ENCODE results near the gene AGXT. TPM values are rescaled to one million over a fixed set of nuclear protein-coding genes. Genes with fewer than 3 reads are reported as not detected.

Gene AGXT
- total RNA-seq, 1 experiment from 2014 or later: not detected

DNA sequence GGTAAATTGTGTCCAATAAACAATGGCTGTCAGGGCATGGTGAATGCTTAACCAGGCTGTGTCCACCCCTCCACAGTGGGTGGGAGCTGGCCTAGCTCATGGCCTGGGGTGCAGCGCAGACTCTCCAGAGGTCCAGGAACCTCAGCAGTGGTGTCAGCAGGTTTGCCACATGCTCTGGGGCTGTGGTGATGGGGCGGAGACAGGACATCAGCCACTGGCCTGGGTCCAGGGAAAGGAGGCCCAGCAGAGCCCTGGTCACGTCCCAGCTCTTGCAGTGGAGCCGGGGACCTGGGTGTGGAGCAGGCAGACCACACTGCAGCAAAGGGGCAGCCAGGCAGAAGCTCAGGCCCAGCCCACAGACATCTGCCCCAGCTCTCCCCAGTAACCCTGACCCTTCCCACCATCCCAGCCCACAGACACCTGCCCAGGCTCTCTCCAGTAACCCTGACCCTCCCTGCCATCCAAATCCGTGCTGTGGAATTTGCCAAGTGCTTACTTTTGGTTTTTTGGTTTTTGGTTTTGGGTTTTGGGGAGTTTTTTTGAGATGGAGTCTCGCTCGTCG is 34.8 kb upstream of the AGXT start:
- no peaks in the 10 kb centered on the region for H3K4me1 Mint-ChIP-seq (ENCODE audit: low read depth, unreplicated experiment)
- TF ChIP-seq, protein P1, sequence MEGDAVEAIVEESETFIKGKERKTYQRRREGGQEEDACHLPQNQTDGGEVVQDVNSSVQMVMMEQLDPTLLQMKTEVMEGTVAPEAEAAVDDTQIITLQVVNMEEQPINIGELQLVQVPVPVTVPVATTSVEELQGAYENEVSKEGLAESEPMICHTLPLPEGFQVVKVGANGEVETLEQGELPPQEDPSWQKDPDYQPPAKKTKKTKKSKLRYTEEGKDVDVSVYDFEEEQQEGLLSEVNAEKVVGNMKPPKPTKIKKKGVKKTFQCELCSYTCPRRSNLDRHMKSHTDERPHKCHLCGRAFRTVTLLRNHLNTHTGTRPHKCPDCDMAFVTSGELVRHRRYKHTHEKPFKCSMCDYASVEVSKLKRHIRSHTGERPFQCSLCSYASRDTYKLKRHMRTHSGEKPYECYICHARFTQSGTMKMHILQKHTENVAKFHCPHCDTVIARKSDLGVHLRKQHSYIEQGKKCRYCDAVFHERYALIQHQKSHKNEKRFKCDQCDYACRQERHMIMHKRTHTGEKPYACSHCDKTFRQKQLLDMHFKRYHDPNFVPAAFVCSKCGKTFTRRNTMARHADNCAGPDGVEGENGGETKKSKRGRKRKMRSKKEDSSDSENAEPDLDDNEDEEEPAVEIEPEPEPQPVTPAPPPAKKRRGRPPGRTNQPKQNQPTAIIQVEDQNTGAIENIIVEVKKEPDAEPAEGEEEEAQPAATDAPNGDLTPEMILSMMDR (IDR thresholded peaks at IDR 0.05; ENCODE audit: unreplicated experiment): no peak
- H3K27me3 Mint-ChIP-seq (ENCODE audit: unreplicated experiment): peaks cover 93% of the 10 kb centered on the region
- intact Hi-C loops (cut with micrococcal nuclease; ENCODE audit: unreplicated experiment): no loop called here
- CTCF ChIA-PET: interaction anchor here (0.9 kb wide), 1 partner anchor 11 kb away, joined by 3 read pairs; no protein-coding TSS in a partner anchor
- BruUV-seq (replicated peaks): no TSS peak
- H3K27ac Mint-ChIP-seq (ENCODE audit: unreplicated experiment): no peak overlapping the region
- no peak overlapping the region for H3K4me3 Mint-ChIP-seq (ENCODE audit: low read depth, unreplicated experiment)
- DNase-seq: no peak
- no peaks in the 10 kb centered on the region for H3K36me3 Mint-ChIP-seq (ENCODE audit: insufficient read depth, unreplicated experiment)
- H3K9me3 Mint-ChIP-seq (ENCODE audit: low read depth, unreplicated experiment): no peaks in the 10 kb centered on the region

DNA sequence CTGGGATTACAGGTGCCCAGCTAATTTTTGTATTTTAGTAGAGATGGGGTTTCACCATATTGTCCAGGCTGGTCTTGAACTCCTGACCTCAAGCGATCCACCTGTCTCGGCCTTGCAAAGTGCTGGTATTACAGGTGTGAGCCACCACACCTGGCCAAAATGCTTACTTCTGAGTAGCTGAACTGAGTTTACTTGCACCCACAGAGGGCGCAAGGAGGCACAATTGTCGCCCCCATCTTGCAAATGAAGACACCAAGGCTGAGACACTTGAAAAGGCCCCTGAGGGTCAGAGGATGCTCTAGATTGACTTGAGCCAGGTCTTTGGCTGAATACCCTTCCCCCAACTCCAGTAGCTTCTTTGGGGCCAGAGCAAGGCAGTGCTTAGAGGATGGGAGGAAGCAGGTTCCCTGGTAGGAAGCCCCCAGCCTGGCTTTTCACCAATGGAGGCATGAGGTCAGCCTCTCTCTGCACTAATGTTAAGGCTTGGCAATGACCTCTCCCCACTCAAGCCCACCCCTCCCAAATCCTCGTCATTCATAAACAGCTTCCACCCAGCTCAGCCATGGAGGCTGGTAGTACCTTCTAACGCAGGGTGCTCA is 34.1 kb upstream of the AGXT start:
- Mint-ChIP-seq H3K27ac (ENCODE audit: unreplicated experiment) (no peak overlapping the region), H3K9me3 (ENCODE audit: low read depth, unreplicated experiment) (no peaks in the 10 kb centered on the region), H3K36me3 (ENCODE audit: insufficient read depth, unreplicated experiment) (no peaks in the 10 kb centered on the region), H3K4me1 (ENCODE audit: low read depth, unreplicated experiment) (no peaks in the 10 kb centered on the region), H3K4me3 (ENCODE audit: low read depth, unreplicated experiment) (no peak overlapping the region), H3K27me3 (ENCODE audit: unreplicated experiment) (peaks cover 91% of the 10 kb centered on the region)
- DNase-seq: no peak
- no TSS peak for BruUV-seq (replicated peaks)
- intact Hi-C loops (cut with micrococcal nuclease; ENCODE audit: unreplicated experiment): no loop called here
- CTCF ChIA-PET: interaction anchor here (0.9 kb wide), 1 partner anchor 12 kb away, joined by 3 read pairs; no protein-coding TSS in a partner anchor
- TF ChIP-seq, protein P1 (IDR thresholded peaks at IDR 0.05; ENCODE audit: unreplicated experiment): no peak

DNA sequence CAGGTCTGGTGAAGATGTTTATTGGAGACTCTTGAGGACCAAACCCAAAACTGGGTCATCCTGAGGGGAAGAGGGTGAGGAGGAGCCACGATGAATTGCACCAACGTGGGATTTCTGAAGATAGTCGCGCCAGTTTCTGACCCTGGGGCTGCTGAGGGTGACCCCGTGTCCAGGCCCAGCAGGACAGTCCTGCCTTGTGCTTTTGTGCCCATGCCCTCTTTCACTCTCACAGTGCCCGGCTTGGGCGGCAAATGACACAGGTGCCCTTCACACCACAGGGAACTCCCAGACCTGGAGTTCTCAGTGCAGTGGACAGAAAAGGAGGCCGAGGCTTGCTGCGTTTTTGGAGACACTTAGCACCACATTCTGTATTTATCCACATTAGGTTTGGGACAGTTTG is 33.1 kb upstream of the AGXT start:
- Mint-ChIP-seq H3K27me3 (ENCODE audit: unreplicated experiment) (peaks cover 80% of the 10 kb centered on the region), H3K4me3 (ENCODE audit: low read depth, unreplicated experiment) (no peak overlapping the region), H3K36me3 (ENCODE audit: insufficient read depth, unreplicated experiment) (no peaks in the 10 kb centered on the region), H3K4me1 (ENCODE audit: low read depth, unreplicated experiment) (no peaks in the 10 kb centered on the region), H3K27ac (ENCODE audit: unreplicated experiment) (no peak overlapping the region), H3K9me3 (ENCODE audit: low read depth, unreplicated experiment) (no peaks in the 10 kb centered on the region)
- no TSS peak for BruUV-seq (replicated peaks)
- intact Hi-C loops (cut with micrococcal nuclease; ENCODE audit: unreplicated experiment): no loop called here
- TF ChIP-seq, protein P1 (IDR thresholded peaks at IDR 0.05; ENCODE audit: unreplicated experiment): no peak
- no peak for DNase-seq
- CTCF ChIA-PET: no interaction called here

DNA sequence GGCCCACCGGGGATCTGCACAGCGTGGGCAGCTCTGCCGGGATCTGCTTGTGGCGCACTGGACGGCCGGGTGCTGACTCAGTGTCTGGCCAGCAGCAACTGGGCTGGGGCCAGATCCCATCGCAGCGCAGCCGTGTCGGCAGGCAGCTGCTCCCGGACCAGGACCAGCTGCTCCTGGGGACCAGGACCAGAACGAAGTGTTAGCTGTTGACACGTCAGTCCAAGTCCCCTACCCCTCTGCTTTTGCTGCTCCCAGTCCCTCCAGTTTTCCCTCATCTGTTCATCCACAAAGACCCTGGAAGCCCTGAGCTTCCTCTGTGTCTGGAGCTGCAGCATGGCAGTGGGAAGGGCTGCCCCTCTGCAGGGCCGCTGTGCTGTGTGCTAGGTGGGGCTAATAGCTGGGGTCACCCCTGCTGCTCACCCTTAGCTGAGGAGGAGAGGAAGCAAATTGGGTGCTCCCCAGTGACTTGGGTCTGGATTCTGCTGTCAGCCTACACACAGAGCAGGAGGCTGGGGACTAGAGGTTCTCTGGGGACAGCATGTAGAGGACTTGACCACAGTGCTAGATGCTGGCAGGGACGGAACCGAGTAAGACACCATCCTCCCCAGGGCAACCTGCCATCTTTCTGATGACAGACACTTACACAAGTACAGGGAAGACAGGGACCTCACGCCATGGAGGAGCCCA is 31.7 kb upstream of the AGXT start:
- no peaks in the 10 kb centered on the region for H3K9me3 Mint-ChIP-seq (ENCODE audit: low read depth, unreplicated experiment)
- no peak overlapping the region for H3K27ac Mint-ChIP-seq (ENCODE audit: unreplicated experiment)
- no peak overlapping the region for H3K4me3 Mint-ChIP-seq (ENCODE audit: low read depth, unreplicated experiment)
- intact Hi-C loops (cut with micrococcal nuclease; ENCODE audit: unreplicated experiment): no loop called here
- peaks cover 73% of the 10 kb centered on the region for H3K27me3 Mint-ChIP-seq (ENCODE audit: unreplicated experiment)
- peak; percentile 22 for DNase-seq
- no peaks in the 10 kb centered on the region for H3K4me1 Mint-ChIP-seq (ENCODE audit: low read depth, unreplicated experiment)
- CTCF ChIA-PET: no interaction called here
- BruUV-seq (replicated peaks): no TSS peak
- H3K36me3 Mint-ChIP-seq (ENCODE audit: insufficient read depth, unreplicated experiment): no peaks in the 10 kb centered on the region
- TF ChIP-seq, protein P1 (IDR thresholded peaks at IDR 0.05; ENCODE audit: unreplicated experiment): no peak

Data from Calu3 (cell line).